Lower lobe of right lung (tissue), 2 donors: ENCODE measurements around the gene CPNE1. TPM values are rescaled to one million over a fixed set of nuclear protein-coding genes. Genes with fewer than 3 reads are reported as not detected.

Source experiments
- ATAC-seq, 2 donors: fragments of 200-7000 bp; cut with Tn5 transposase; one replicate each; pipeline ENCODE4 v1.9.1; 2020 to 2022; ENCODE audit warnings: mild to moderate bottlenecking in 2 of 2, moderate library complexity in 2 of 2
- DNase-seq: peaks from one replicate; pipeline ENCODE4 v3.0.0-alpha.2; 2020
- H3K27ac ChIP-seq: fragments of 200-600 bp; one replicate; pipeline ENCODE4 v1.8.0; 2022
- H3K27me3 ChIP-seq: fragments of 200-600 bp; one replicate; pipeline ENCODE4 v1.8.0; 2022; ENCODE audit warnings: low read depth
- H3K36me3 ChIP-seq: fragments of 200-600 bp; one replicate; pipeline ENCODE4 v1.8.0; 2022; ENCODE audit warnings: mild to moderate bottlenecking
- H3K4me1 ChIP-seq: fragments of 200-600 bp; one replicate; pipeline ENCODE4 v1.8.0; 2022
- H3K4me3 ChIP-seq: fragments of 200-600 bp; one replicate; pipeline ENCODE4 v1.8.0; 2022; ENCODE audit warnings: mild to moderate bottlenecking
- H3K9me3 ChIP-seq: fragments of 200-600 bp; one replicate; pipeline ENCODE4 v1.8.0; 2022
- CTCF ChIP-seq: fragments of 200-600 bp; IDR thresholded peaks from one replicate; pipeline ENCODE4 v1.8.0; 2022; ENCODE audit warnings: antibody characterized with exemption, mild to moderate bottlenecking
- intact Hi-C: fragments of 100-400 bp; cut with DNase I; formaldehyde crosslinking; loops from one replicate; pipeline ENCODE4 v1.11.0; 2022
- total RNA-seq: library from RNA; stranded (reverse); fragmentation: NEBNext Ultra II Directional; extraction: Animal tissue kit (Norgen Biotek cat#: 25700); gene quantifications from one replicate; pipeline ENCODE4 v1.2.1, GENCODE V29; 2021
- donor health status: DM: no; HTN: yes; CAD: no; lungs with severe emphysema.

The CPNE1 gene
- total RNA-seq, 1 donor from 2014 or later: 154 TPM

GRCh38 chr20:35620818-35621559 is 43.7 kb downstream of the CPNE1 start:
- Histone ChIP-seq H3K4me3 (no peak overlapping the region), H3K9me3 (no peaks in the 10 kb centered on the region), H3K27me3 (no peaks in the 10 kb centered on the region), H3K4me1 (peaks cover 33% of the 10 kb centered on the region), H3K36me3 (peaks cover 25% of the 10 kb centered on the region), H3K27ac (no peak overlapping the region)
- DNase-seq (no peak), ATAC-seq (no peak)
- intact Hi-C loops: no loop called here
- TF ChIP-seq CTCF: no peak

GRCh38 chr20:35619196-35620095 is 45.3 kb downstream of the CPNE1 start:
- Histone ChIP-seq H3K27ac (no peak overlapping the region), H3K9me3 (no peaks in the 10 kb centered on the region), H3K36me3 (peaks cover 10% of the 10 kb centered on the region), H3K27me3 (no peaks in the 10 kb centered on the region), H3K4me3 (peak overlapping the region; percentile 66), H3K4me1 (peaks cover 33% of the 10 kb centered on the region)
- DNase-seq (peak; percentile 83), ATAC-seq (peak; percentile 50 to 52)
- intact Hi-C loops: no loop called here
- TF ChIP-seq CTCF: peak; percentile 39

- TF ChIP-seq CTCF: no peak
- H3K9me3 ChIP-seq: no peaks in the 10 kb centered on the region
- peak overlapping the region; percentile 66 for H3K4me3 ChIP-seq
- no peaks in the 10 kb centered on the region for H3K27me3 ChIP-seq
- peak; percentile 55 for DNase-seq
- intact Hi-C loops: no loop called here
- no peak overlapping the region for H3K27ac ChIP-seq
- ATAC-seq: no peak
- H3K36me3 ChIP-seq: peaks cover 2% of the 10 kb centered on the region
- peaks cover 33% of the 10 kb centered on the region for H3K4me1 ChIP-seq
These were observed 46.2 kb downstream of the CPNE1 start for GRCh38 chr20:35618263-35619131.

GRCh38 chr20:35617397-35618262 is 47.1 kb downstream of the CPNE1 start:
- peak; percentile 58 for DNase-seq
- peak overlapping the region; percentile 79 for H3K27ac ChIP-seq
- ATAC-seq: peak; percentile 1 to 11
- H3K27me3 ChIP-seq: no peaks in the 10 kb centered on the region
- H3K4me3 ChIP-seq: peak overlapping the region; percentile 66
- intact Hi-C loops: no loop called here
- H3K36me3 ChIP-seq: no peaks in the 10 kb centered on the region
- peaks cover 33% of the 10 kb centered on the region for H3K4me1 ChIP-seq
- no peaks in the 10 kb centered on the region for H3K9me3 ChIP-seq
- peak; percentile 41 for TF ChIP-seq CTCF
